GM19324 (cell line): ENCODE data around the gene MPZL1.

ENCODE experiments used
- ATAC-seq: cut with Tn5 transposase; IDR thresholded peaks from one replicate; pipeline ENCODE4 v1.9.1; 2021; ENCODE audit warnings: mild to moderate bottlenecking, moderate library complexity; ENCODE audit not compliant: unreplicated experiment, low FRiP score

The MPZL1 gene

GRCh38 chr1:167837326-167837725 is 115.5 kb downstream of the MPZL1 start:
- no peak for ATAC-seq

DNA sequence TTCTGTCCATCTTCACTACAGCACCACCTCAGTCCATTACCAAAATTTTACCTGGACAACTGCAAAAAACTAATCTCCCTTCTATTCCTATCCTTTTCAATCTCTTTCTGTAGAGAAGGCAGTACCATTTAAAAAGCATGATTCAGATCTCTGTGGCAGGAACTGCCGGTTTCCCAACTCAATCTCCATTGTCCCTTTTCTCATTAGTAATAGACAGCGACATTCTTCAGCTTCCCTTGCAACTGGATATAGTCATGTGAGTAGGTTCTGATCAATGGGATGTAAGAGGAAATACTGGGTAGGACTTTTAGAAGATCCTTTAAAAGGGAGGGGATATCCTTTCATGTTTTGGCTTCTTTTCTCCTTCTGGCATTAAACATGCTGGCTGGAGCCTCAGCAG is 117.2 kb downstream of the MPZL1 start:
- no peak for ATAC-seq
